GM23338 (cell line): ENCODE measurements around the gene CYS1. TPM values are rescaled to one million over a fixed set of nuclear protein-coding genes. Genes with fewer than 3 reads are reported as not detected.

Source experiments
- ATAC-seq: fragments of 200-7000 bp; cut with Tn5 transposase; 3 replicates; pipeline ENCODE4 v1.9.1; 2020
- DNase-seq: peaks from one replicate; pipeline ENCODE4 v3.0.0-alpha.2; 2015; ENCODE audit warnings: low spot score
- H2AFZ ChIP-seq: fragments of 200-600 bp; sonication (generic); 2 replicates; pipeline ENCODE4 v1.8.0; 2016; ENCODE audit warnings: antibody characterized with exemption, mild to moderate bottlenecking, moderate library complexity
- H3F3A ChIP-seq: fragments of 200-600 bp; sonication (generic); replicated peaks from 2 replicates; pipeline ENCODE4 v1.8.0; 2017; ENCODE audit warnings: antibody characterized with exemption, mixed run types, low read depth
- H3K27ac ChIP-seq: fragments of 200-600 bp; sonication (generic); 2 replicates; pipeline ENCODE4 v1.6.1; 2016; ENCODE audit warnings: low read depth
- H3K27me3 ChIP-seq: fragments of 200-600 bp; sonication (generic); 2 replicates; pipeline ENCODE4 v1.8.0; 2016; ENCODE audit warnings: mild to moderate bottlenecking, mixed run types, moderate library complexity; ENCODE audit not compliant: insufficient read depth
- H3K36me3 ChIP-seq: fragments of 200-600 bp; sonication (generic); 2 replicates; pipeline ENCODE4 v1.8.0; 2016; ENCODE audit warnings: mild to moderate bottlenecking; ENCODE audit not compliant: insufficient read depth
- H3K4me1 ChIP-seq: fragments of 200-600 bp; sonication (generic); 2 replicates; pipeline ENCODE4 v1.8.0; 2016; ENCODE audit warnings: mild to moderate bottlenecking, moderate library complexity; ENCODE audit not compliant: insufficient read depth
- H3K4me2 ChIP-seq: fragments of 200-600 bp; sonication (generic); 2 replicates; pipeline ENCODE4 v1.7.1; 2017; ENCODE audit warnings: mixed run types
- H3K4me3 ChIP-seq: fragments of 200-600 bp; sonication (generic); 2 replicates; pipeline ENCODE4 v1.6.1; 2016; ENCODE audit warnings: mixed run types
- H3K79me2 ChIP-seq: fragments of 200-600 bp; sonication (generic); replicated peaks from 2 replicates; pipeline ENCODE4 v1.8.0; 2017; ENCODE audit warnings: mild to moderate bottlenecking; ENCODE audit not compliant: insufficient read depth
- H3K9me2 ChIP-seq: fragments of 200-600 bp; sonication (generic); 2 replicates; pipeline ENCODE4 v1.8.0; 2017; ENCODE audit not compliant: insufficient read depth
- H4K20me1 ChIP-seq: fragments of 200-600 bp; sonication (generic); replicated peaks from 2 replicates; pipeline ENCODE4 v1.8.0; 2017; ENCODE audit warnings: mild to moderate bottlenecking; ENCODE audit not compliant: insufficient read depth
- H3K27ac Mint-ChIP-seq: 2 replicates; pipeline ENCODE4 v1.8.0; 2020; ENCODE audit warnings: inconsistent platforms, mild to moderate bottlenecking, moderate library complexity, mixed read lengths
- H3K27me3 Mint-ChIP-seq: 3 replicates; pipeline ENCODE4 v1.8.0; 2022; ENCODE audit warnings: low read depth, mild to moderate bottlenecking, moderate library complexity, mixed read lengths, inconsistent platforms; ENCODE audit not compliant: insufficient read depth, poor library complexity
- H3K36me3 Mint-ChIP-seq: 3 replicates; pipeline ENCODE4 v1.8.0; 2021; ENCODE audit warnings: low read depth, mild to moderate bottlenecking, inconsistent platforms, moderate library complexity, mixed read lengths
- H3K4me1 Mint-ChIP-seq: 3 replicates; pipeline ENCODE4 v1.8.0; 2020; ENCODE audit warnings: mild to moderate bottlenecking, inconsistent platforms, mixed read lengths
- H3K4me3 Mint-ChIP-seq: 3 replicates; pipeline ENCODE4 v1.8.0; 2021; ENCODE audit warnings: moderate library complexity, mild to moderate bottlenecking, inconsistent platforms, mixed read lengths
- H3K9me3 Mint-ChIP-seq: 3 replicates; pipeline ENCODE4 v1.8.0; 2020; ENCODE audit warnings: moderate library complexity, mild to moderate bottlenecking, inconsistent platforms, mixed read lengths
- CTCF ChIP-seq, 2 experiments: fragments of 200-600 bp in 1 of 2; sonication (generic) in 1 of 2; conservative IDR thresholded peaks; 2 replicates each; pipeline versions ENCODE4 v1.5.1 to v1.6.1; 2016 to 2017; ENCODE audit warnings: antibody characterized with exemption in 2 of 2, low read depth in 2 of 2, mild to moderate bottlenecking in 2 of 2, moderate library complexity in 1 of 2
- ETS1 ChIP-seq: IDR thresholded peaks from 2 replicates; pipeline ENCODE4 v1.6.1; 2016; ENCODE audit warnings: antibody characterized with exemption
- JUNB ChIP-seq: IDR thresholded peaks from one replicate; pipeline ENCODE4 v1.6.1; 2016; ENCODE audit warnings: antibody characterized with exemption; ENCODE audit not compliant: unreplicated experiment
- NANOG ChIP-seq: IDR thresholded peaks from 2 replicates; pipeline ENCODE4 v1.6.1; 2016; ENCODE audit warnings: antibody characterized with exemption, borderline replicate concordance
- STAT1 ChIP-seq: IDR thresholded peaks from one replicate; pipeline ENCODE4 v1.6.1; 2016; ENCODE audit warnings: antibody characterized with exemption; ENCODE audit not compliant: unreplicated experiment
- ZNF331 ChIP-seq: fragments of 250-450 bp; sonication (Bioruptor Pico); IDR thresholded peaks from 2 replicates; pipeline ENCODE4 v1.5.0; 2020; ENCODE audit warnings: low read depth, mild to moderate bottlenecking, moderate library complexity
- ZNF462 ChIP-seq: fragments of 250-450 bp; sonication (Bioruptor Pico); IDR thresholded peaks from 2 replicates; pipeline ENCODE4 v1.5.0; 2020; ENCODE audit warnings: mild to moderate bottlenecking, moderate library complexity
- polyA plus RNA-seq: library from polyadenylated mRNA; unstranded; fragments of >200 nt; fragmentation: Nextera tagmentation; extraction: Ambion mirVana; gene quantifications from 2 replicates; pipeline ENCODE4 v1.2.1, GENCODE V29; 2016
- total RNA-seq: library from RNA; depleted of rRNA; stranded (reverse); fragments of >200 nt; shearing (Covaris generic); gene quantifications from 2 replicates; pipeline ENCODE4 v1.2.3, GENCODE V29; 2014

CYS1 gene
- total and polyA plus RNA-seq, 2 experiments from 2014 or later: 0.31 to 0.32 TPM

DNA sequence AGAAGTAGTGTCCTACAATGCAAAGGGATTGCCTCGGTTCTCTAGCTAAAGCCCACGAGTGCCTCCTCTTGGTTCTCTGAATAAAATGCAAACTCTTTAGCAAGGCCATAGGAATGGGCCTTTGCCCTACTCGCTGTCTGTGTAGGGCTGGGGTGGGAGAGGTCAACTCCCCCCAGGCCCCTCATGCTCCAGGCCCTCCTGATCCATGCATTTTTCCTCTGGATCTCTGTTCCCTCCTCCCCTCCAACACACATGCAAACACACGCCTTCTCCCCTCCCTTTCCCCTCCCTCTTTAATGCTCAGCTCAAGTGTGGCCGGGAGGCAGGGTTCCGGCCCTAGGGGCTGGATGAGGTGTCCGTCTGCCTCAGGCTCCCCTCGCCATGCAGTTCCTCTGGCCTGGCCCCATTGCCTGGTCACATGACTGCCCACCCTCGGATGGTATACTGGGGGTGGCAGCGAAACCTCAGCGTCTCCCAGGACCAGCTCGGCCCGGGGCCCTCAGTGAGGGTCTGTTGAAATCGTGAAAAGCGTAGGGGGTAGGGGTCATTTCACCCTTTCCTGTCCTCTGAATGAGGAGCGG, 51.7 kb downstream of the CYS1 start:
- H3F3A ChIP-seq: no peaks in the 10 kb centered on the region
- H3K4me3 Mint-ChIP-seq: no peak overlapping the region
- H3K4me1 ChIP-seq: peaks cover 17% of the 10 kb centered on the region
- no peak overlapping the region for H3K27ac Mint-ChIP-seq
- no peaks in the 10 kb centered on the region for H3K36me3 Mint-ChIP-seq
- peaks cover 16% of the 10 kb centered on the region for H3K4me1 Mint-ChIP-seq
- peak overlapping the region; percentile 66; the same call in 1 of the 2 replicates for H3K4me2 ChIP-seq
- no peaks in the 10 kb centered on the region for H3K9me3 Mint-ChIP-seq
- no peaks in the 10 kb centered on the region for H3K36me3 ChIP-seq
- ATAC-seq: peak; percentile 35
- H3K27me3 ChIP-seq: no peaks in the 10 kb centered on the region
- no peak overlapping the region for H3K27ac ChIP-seq
- H3K9me2 ChIP-seq: no peaks in the 10 kb centered on the region
- TF ChIP-seq ETS1: no peak
- peak in 1 of 2 experiments; percentile 58; a peak in 2 of 4 replicates for TF ChIP-seq CTCF (conservative IDR thresholded peaks at IDR 0.05; ENCODE audit: low read depth in 2 of 2)
- H3K4me3 ChIP-seq: no peak overlapping the region
- DNase-seq: peak; percentile 42
- H2AFZ ChIP-seq: peak overlapping the region; percentile 92
- H3K79me2 ChIP-seq: no peaks in the 10 kb centered on the region
- peaks cover 7% of the 10 kb centered on the region for H3K27me3 Mint-ChIP-seq
- no peaks in the 10 kb centered on the region for H4K20me1 ChIP-seq

DNA sequence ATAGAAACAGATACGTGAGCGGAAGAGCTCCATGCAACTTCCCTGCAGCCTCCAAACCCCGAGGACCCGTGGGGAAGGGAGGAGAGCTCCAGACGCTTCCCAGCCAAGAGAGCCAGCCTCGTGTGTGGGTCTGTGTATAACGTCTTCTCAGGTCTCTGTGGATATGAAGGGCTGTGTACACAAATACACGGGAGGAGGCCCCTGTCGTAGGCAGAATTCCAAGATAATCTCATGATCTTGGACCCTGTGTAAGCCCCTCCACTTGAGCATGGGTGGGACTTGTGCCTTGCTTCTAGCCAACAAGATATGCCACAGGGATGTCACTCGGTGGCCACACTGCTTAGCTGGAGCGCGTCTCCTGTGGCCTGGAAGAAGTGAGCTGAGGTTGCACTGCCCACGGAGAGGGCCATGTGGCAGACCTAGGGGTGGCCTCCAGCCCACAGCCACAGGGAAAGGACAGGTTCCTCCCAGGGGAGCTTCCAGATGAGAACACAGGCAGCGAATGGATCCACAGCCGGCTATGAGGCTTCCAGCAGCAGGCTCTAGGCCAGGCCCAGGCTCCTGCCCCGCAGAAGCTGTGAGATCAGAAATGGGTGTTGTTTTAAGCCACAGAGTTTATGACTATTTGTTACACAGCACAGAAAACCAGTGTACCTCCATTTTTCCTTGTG, 52.4 kb downstream of the CYS1 start:
- Mint-ChIP-seq H3K4me1 (peaks cover 16% of the 10 kb centered on the region), H3K36me3 (no peaks in the 10 kb centered on the region), H3K4me3 (no peak overlapping the region), H3K27ac (no peak overlapping the region), H3K27me3 (peaks cover 7% of the 10 kb centered on the region), H3K9me3 (no peaks in the 10 kb centered on the region)
- DNase-seq (no peak), ATAC-seq (no peak)
- H3K27me3 ChIP-seq: no peaks in the 10 kb centered on the region
- H3F3A ChIP-seq: no peaks in the 10 kb centered on the region
- H3K4me3 ChIP-seq: no peak overlapping the region
- peak overlapping the region; percentile 92; the same call in 1 of the 2 replicates for H2AFZ ChIP-seq
- H3K79me2 ChIP-seq: no peaks in the 10 kb centered on the region
- H3K4me1 ChIP-seq: peaks cover 17% of the 10 kb centered on the region
- H4K20me1 ChIP-seq: no peaks in the 10 kb centered on the region
- no peaks in the 10 kb centered on the region for H3K9me2 ChIP-seq
- no peak overlapping the region for H3K27ac ChIP-seq
- no peaks in the 10 kb centered on the region for H3K36me3 ChIP-seq
- no peak overlapping the region for H3K4me2 ChIP-seq
- TF ChIP-seq JUNB (no peak), NANOG (no peak), ZNF331 (no peak), ZNF462 (CRISPR knock-in tag) (no peak), ETS1 (no peak), STAT1 (no peak)
